D721Med (cell line): Measurements from ENCODE around the gene MNX1.

ENCODE experiments used
- DNase-seq: peaks from one replicate; pipeline ENCODE4 v3.0.0; 2011; ENCODE audit warnings: low spot score; ENCODE audit not compliant: insufficient read length
- FAIRE-seq: peaks from 2 replicates; lab custom pipeline; 2011; peaks lifted over from hg19 to GRCh38; lab: Jason Lieb, UNC
- TF ChIP-seq, protein P1 (sequence below): IDR thresholded peaks from 2 replicates; pipeline ENCODE4 v1.5.1; 2012; ENCODE audit warnings: mild to moderate bottlenecking, control low read depth; ENCODE audit not compliant: insufficient read depth; ENCODE audit errors: missing control alignments

The MNX1 gene

DNA sequence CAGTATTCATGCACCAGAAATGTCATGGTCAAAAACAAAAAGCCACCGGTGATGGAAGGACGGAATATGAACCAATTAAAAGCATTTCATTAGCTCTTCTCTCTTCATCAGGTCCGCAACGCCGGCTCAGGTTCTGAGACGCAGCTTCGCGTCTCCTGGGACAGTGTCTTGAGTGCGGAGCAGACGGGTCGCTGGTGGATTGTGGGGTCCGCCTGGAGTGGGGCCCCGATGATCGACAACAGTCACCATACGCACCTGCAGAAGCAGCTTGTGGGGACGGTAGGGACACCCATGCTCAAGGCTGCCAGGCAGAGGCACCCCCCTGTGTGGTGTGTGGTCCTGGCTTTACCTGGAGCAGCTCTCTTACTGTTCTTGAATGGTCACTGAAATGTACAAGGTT lies 47.6 kb downstream of the MNX1 start:
- TF ChIP-seq, protein P1, sequence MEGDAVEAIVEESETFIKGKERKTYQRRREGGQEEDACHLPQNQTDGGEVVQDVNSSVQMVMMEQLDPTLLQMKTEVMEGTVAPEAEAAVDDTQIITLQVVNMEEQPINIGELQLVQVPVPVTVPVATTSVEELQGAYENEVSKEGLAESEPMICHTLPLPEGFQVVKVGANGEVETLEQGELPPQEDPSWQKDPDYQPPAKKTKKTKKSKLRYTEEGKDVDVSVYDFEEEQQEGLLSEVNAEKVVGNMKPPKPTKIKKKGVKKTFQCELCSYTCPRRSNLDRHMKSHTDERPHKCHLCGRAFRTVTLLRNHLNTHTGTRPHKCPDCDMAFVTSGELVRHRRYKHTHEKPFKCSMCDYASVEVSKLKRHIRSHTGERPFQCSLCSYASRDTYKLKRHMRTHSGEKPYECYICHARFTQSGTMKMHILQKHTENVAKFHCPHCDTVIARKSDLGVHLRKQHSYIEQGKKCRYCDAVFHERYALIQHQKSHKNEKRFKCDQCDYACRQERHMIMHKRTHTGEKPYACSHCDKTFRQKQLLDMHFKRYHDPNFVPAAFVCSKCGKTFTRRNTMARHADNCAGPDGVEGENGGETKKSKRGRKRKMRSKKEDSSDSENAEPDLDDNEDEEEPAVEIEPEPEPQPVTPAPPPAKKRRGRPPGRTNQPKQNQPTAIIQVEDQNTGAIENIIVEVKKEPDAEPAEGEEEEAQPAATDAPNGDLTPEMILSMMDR = no peak
- no peak for DNase-seq
- no peak for FAIRE-seq

DNA sequence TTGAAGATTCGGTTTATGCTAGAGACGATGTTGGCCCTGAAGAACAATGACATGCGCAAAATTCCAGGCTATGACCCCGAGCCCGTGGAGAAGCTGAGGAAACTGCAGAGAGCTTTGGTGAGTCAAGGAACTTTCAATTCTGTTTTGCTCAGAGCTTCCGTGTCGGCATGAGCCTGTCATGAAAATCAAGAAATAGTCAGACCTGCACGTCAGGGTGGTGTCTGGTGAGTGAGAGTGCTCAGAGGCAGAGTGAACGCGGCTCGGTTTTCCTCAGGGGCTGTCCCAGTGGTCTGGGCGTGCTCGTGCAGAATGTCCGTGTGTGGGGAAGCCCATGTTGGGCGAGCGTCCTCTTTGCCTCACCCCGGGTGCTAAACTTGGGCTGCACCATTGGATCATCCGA lies 48.3 kb downstream of the MNX1 start:
- TF ChIP-seq, protein P1 = no peak
- FAIRE-seq (no peak), DNase-seq (no peak)

DNA sequence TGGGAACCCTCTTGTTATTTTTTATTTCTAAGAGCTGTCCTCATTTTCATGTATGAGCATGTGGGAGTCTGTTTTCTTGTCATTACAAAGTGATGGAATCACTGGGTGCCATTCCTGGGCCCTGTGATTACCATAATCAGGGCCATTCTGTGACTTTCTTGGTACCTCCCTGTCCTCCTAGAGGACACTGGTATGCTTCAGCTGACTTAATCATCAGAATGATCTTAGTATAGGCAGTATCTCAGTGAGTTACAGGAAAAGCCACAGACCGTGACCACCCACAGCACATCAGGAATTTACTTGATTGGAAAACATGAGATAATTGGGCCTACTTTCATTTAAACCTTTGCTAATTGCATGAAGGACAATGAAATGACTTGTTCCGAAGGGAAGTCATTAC lies 53.7 kb downstream of the MNX1 start:
- TF ChIP-seq, protein P1 = no peak
- DNase-seq (no peak), FAIRE-seq (no peak)

DNA sequence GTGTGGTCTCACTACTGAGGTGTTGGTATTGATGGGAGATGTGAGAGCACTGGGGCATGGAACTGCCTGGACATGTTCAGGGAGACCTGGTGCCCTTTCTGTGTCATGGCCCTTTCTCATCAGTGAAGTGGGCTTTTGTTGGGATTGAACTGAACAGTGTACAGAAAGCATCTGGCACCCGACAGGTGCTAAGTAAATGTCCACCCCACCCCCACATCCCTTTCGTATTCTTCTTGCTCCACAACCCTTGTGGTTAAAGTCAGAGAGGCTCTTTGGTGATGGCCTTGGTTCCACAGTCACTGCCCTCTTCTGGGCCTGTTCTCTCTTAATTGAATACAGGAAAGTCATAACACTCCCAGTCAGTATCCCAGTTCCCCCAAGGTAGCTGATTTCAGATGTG lies 55.5 kb downstream of the MNX1 start:
- no peak for FAIRE-seq
- no peak for DNase-seq
- TF ChIP-seq, protein P1 = no peak
